Activated naive CD8-positive, alpha-beta T cell (primary cell): ENCODE results near the gene KCNT1.

ENCODE experiments used
- H3K27ac Mint-ChIP-seq: one replicate; pipeline ENCODE4 v1.8.0; 2021; ENCODE audit warnings: mixed read lengths
- H3K27me3 Mint-ChIP-seq: one replicate; pipeline ENCODE4 v1.8.0; 2021; ENCODE audit warnings: mixed read lengths
- H3K36me3 Mint-ChIP-seq: one replicate; pipeline ENCODE4 v1.8.0; 2021; ENCODE audit warnings: mixed read lengths
- H3K4me1 Mint-ChIP-seq: one replicate; pipeline ENCODE4 v1.8.0; 2021; ENCODE audit warnings: low read depth, mixed read lengths
- H3K4me3 Mint-ChIP-seq: one replicate; pipeline ENCODE4 v1.8.0; 2021; ENCODE audit warnings: mild to moderate bottlenecking, mixed read lengths
- H3K9me3 Mint-ChIP-seq: one replicate; pipeline ENCODE4 v1.8.0; 2021; ENCODE audit warnings: low read depth, mixed read lengths

KCNT1 gene

DNA sequence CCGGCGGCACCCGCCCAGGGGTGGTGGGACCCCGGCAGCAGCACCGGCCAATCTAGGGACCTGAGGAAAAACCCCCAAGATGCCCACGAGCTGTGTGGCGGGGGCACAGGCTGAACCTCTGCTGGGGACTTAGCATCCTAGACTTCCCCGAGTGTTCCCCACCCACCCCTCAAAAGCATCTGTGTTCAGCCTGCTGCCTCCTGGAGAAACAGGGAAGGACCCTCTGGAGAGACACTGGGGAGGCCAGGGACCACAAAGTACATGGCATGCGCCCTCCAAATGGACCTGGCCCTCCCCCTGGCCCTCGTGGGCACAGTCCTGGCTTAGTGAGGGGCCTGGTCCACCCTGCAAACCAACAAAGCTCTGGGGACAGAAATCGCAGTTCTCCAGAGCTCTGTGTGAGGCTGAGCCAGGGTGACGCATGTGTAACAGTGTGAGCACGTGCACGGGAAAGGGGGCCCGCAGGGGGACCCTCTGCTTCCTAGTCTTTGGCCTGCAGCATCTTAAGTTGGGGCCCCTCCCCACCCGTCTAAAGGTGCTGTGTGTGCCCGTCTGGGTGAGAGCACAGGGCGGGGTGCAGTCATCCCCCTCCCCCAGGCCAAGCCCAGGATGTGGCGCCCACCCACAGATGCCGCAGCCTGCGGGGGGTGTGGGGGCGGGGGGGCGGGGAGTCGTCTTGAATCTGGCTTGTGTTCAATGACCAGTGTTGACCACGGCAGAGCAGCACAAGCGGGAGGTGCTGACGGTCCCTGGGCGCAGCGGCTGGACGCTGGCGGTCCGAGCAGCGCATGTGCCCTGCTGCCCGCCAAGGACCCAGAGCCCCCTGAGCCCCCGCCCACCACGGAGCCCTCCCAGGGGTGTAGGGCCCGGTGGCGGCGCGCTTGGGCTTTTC lies 672 bp upstream of the KCNT1 start:
- Mint-ChIP-seq H3K4me1 (no peaks in the 10 kb centered on the region), H3K27me3 (no peaks in the 10 kb centered on the region), H3K27ac (no peak overlapping the region), H3K4me3 (no peak overlapping the region), H3K36me3 (no peaks in the 10 kb centered on the region), H3K9me3 (no peaks in the 10 kb centered on the region)

DNA sequence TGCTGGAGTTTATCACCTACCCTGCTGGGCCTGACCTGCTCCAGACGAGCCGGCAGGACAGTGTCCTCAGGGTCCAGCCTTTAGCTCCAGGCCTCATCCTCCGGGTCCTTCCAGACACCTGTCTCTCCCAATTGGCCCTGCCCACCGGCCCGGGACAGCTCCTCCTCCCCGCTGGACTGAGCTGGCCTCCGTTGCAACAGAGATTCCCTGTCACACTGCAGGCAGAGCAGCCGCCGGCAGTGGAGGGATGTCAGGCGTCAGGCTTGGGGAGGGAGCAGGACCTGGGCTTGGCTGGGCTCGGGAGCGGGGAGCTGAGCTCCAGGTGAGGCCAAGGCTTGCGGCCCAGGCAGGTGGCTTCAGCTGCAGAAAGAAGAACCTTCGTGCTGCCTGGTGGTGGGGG lies 1.7 kb downstream of the KCNT1 start:
- H3K27ac Mint-ChIP-seq = no peak overlapping the region
- H3K9me3 Mint-ChIP-seq = no peaks in the 10 kb centered on the region
- H3K27me3 Mint-ChIP-seq = no peaks in the 10 kb centered on the region
- no peak overlapping the region for H3K4me3 Mint-ChIP-seq
- no peaks in the 10 kb centered on the region for H3K36me3 Mint-ChIP-seq
- no peaks in the 10 kb centered on the region for H3K4me1 Mint-ChIP-seq

DNA sequence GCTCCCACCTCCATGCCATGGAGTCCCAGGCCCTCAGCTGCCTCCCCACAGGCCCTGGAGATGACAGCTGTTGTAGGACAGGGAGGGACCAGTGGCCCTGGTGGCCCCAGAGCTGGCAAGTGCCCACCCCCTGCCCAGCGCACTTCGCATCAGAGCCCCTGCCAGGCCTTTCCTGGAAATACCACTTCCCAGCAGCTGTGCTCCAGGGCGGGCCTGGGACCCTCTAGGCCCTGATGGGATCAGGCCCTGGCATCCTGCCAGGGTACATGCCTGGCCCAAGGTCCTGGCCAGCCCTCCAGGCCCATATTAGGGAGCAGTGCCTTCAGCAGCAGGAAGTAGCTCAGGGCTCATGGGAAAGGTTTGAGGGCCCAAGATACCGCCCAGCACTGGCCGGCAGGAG lies 2.5 kb downstream of the KCNT1 start:
- Mint-ChIP-seq H3K27ac (no peak overlapping the region), H3K27me3 (no peaks in the 10 kb centered on the region), H3K36me3 (no peaks in the 10 kb centered on the region), H3K4me1 (no peaks in the 10 kb centered on the region), H3K9me3 (no peaks in the 10 kb centered on the region), H3K4me3 (no peak overlapping the region)

DNA sequence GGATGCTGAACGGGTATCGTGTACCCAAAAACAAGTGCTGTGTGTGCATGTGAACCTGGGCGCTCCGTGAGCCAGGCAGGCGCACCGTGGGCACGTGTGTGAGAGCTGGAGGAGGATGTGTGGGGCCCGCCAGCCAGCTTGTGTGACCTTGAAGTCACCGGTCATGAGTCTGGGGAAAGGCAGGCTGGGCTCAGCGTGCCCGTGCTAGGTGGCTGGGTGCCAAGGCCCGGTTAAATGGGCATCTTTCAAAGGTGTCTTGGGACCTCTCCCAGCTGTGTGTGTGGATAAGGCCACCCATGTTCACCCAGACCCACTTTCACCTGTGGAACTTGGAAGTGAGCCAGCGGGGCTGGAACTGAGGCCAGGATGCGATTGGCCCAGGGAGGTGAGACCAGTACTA lies 3.4 kb downstream of the KCNT1 start:
- Mint-ChIP-seq H3K27me3 (no peaks in the 10 kb centered on the region), H3K4me3 (no peak overlapping the region), H3K36me3 (no peaks in the 10 kb centered on the region), H3K9me3 (no peaks in the 10 kb centered on the region), H3K4me1 (no peaks in the 10 kb centered on the region), H3K27ac (no peak overlapping the region)

DNA sequence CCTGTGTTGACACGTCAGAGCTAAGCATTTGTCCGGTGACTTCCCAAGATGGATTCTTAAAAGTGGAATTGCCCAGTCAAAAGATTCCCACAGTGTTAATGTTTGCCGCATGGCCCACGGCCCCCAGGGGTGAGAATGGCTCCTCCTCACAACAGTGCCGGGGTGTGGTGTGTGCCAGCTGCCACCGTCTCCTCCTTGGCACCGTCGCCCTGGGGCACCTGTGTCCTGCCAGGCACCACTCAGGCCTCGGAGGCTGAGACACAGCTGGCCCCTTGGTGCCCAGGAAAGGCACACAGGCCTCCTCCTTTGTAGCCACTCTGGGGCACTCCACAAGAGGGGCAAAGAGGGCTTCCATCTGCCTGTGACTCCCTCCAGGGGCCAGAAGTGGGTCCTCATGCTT lies 4.3 kb downstream of the KCNT1 start:
- H3K36me3 Mint-ChIP-seq = no peaks in the 10 kb centered on the region
- H3K9me3 Mint-ChIP-seq = no peaks in the 10 kb centered on the region
- H3K27me3 Mint-ChIP-seq = no peaks in the 10 kb centered on the region
- H3K27ac Mint-ChIP-seq = no peak overlapping the region
- no peak overlapping the region for H3K4me3 Mint-ChIP-seq
- no peaks in the 10 kb centered on the region for H3K4me1 Mint-ChIP-seq

DNA sequence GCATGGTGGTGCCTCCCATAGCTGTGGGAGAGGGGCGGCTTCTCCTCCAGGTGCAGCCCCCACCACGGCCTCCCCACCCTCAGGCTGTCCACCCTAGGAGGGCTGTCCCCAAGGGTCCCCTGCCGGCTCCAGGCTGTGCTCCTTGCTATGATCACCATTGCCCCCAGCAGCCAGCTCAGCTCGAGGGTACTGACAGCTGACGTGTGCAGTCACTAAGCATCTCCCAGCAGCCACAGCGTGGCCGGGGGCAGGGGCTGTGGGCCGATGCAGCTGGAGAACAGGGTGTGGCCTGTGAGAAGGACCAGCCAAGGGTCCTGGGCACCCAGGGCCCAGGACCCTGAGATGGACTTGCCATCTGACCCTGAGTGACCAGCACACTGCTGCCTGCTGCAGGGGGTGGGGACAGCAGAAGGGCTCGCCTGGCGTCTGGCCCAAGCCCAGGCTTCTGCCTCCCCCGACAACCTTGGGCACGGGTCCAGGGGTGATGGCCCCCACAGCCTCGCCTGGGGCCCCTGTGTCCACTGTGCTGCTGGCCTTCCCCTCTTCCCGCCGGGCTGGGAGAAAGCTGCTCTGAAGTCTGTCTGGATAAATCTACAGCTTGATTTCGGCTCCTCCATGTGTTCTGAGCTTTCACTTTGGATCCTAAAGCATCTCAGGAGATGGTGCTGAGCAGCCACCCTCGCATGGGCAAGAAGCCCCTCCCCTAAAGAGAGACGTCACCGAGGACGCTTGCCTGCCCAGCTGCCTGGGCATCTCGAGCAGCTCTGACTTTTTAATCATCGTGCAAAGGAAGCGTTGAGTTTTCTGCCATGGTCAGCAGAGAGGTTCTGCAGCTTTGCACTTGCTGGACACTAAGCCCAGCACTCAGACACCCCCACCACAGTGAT lies 5.5 kb downstream of the KCNT1 start:
- Mint-ChIP-seq H3K9me3 (no peaks in the 10 kb centered on the region), H3K27ac (no peak overlapping the region), H3K4me3 (no peak overlapping the region), H3K36me3 (no peaks in the 10 kb centered on the region), H3K27me3 (peaks cover 2% of the 10 kb centered on the region), H3K4me1 (no peaks in the 10 kb centered on the region)

DNA sequence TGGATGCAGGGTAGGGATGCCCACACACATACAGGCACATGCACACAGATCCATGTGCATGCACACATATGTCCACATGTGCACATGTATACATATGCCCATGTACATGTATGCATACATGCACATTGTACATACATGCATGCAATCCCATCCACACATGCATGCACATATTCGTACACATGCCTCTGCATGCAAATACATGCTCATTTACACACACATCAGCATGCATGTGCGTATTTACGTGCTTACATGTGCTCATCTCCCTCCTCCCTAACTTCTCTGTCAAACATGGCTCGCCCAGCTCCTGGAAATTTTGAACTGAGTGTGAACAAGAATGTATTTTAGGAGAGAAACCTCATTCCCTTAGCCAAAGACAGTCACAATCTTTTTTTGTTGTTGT lies 6.2 kb downstream of the KCNT1 start:
- Mint-ChIP-seq H3K36me3 (no peaks in the 10 kb centered on the region), H3K27me3 (peaks cover 2% of the 10 kb centered on the region), H3K27ac (no peak overlapping the region), H3K9me3 (no peaks in the 10 kb centered on the region), H3K4me3 (no peak overlapping the region), H3K4me1 (no peaks in the 10 kb centered on the region)

DNA sequence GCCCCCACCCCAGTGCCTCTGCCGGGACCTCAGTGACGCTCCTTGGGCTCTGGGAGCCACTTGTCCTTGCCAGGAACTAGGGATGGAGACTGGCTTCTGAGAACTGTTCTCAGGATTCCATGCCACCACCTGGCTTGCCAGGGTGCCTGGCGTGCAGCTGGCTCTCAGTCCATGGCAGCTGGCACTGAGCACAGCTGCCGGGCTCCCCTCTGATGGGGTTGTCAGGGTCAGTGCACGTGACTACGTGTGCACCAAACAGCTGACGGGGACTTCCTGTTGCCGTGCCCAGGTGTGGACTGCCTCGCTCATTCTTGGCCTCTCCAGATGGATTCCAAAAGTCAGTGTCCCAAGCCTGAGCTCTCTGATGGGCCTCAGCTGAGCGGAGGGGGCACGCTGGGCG lies 9.4 kb downstream of the KCNT1 start:
- no peak overlapping the region for H3K27ac Mint-ChIP-seq
- no peaks in the 10 kb centered on the region for H3K36me3 Mint-ChIP-seq
- H3K4me3 Mint-ChIP-seq = no peak overlapping the region
- H3K27me3 Mint-ChIP-seq = peaks cover 10% of the 10 kb centered on the region
- peaks cover 3% of the 10 kb centered on the region for H3K4me1 Mint-ChIP-seq
- no peaks in the 10 kb centered on the region for H3K9me3 Mint-ChIP-seq

DNA sequence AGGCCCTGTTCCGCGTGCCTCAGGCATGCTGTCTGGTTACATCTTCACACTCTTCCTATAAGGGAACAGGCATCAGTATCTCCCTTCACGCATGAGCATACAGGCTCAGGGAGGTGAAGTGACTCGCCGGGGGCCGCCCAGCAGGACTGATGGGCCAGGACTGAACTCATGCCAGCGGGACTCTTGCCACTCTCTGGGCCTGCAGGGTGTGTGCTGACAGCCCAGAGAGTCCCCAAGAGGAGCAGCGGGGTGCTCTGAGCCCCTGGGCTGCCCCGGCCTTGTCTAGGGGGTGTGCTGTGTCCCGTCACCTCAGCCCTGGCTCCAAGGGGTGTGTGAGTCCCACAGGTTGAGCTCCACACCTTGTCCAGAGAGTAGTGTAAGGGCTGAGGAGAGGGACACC lies 9.9 kb downstream of the KCNT1 start:
- Mint-ChIP-seq H3K27ac (no peak overlapping the region), H3K9me3 (no peaks in the 10 kb centered on the region), H3K27me3 (peaks cover 14% of the 10 kb centered on the region), H3K4me3 (no peak overlapping the region), H3K4me1 (peaks cover 3% of the 10 kb centered on the region), H3K36me3 (no peaks in the 10 kb centered on the region)

DNA sequence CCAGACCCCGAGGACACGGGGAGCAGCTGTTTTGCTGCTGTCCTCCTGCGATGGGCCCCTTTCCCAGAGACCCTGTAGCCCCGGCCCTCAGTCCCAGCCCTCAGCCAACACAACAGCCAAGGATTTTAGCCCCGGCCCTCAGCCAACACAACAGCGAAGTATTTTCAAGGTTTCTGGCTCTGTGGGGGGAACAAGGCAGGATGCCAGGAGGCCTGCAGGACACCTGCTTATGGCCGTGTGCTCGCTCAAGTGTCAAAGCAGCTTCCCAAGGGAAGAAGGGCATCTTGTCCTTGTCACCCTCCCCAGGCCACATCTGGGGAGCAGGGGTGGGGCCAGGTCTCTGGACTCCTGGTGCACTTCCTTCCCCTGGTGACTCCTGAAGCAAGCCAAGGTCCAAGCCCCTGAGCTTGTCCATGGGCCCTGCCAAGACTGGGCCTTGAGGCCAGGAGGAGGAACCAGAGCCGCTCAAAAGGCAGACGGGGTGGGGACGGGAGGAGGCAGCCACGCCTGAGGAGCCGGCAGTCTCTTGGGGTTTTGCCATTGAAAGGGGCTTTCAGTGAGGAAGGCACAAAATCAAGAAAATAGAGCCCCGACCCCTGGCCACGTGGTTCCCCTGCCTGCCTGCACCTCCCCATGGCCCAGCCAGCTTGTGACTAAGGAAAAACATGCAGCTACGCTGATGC lies 10.8 kb downstream of the KCNT1 start:
- H3K9me3 Mint-ChIP-seq = no peaks in the 10 kb centered on the region
- no peak overlapping the region for H3K27ac Mint-ChIP-seq
- no peak overlapping the region for H3K4me3 Mint-ChIP-seq
- peaks cover 17% of the 10 kb centered on the region for H3K27me3 Mint-ChIP-seq
- no peaks in the 10 kb centered on the region for H3K36me3 Mint-ChIP-seq
- H3K4me1 Mint-ChIP-seq = peaks cover 3% of the 10 kb centered on the region

DNA sequence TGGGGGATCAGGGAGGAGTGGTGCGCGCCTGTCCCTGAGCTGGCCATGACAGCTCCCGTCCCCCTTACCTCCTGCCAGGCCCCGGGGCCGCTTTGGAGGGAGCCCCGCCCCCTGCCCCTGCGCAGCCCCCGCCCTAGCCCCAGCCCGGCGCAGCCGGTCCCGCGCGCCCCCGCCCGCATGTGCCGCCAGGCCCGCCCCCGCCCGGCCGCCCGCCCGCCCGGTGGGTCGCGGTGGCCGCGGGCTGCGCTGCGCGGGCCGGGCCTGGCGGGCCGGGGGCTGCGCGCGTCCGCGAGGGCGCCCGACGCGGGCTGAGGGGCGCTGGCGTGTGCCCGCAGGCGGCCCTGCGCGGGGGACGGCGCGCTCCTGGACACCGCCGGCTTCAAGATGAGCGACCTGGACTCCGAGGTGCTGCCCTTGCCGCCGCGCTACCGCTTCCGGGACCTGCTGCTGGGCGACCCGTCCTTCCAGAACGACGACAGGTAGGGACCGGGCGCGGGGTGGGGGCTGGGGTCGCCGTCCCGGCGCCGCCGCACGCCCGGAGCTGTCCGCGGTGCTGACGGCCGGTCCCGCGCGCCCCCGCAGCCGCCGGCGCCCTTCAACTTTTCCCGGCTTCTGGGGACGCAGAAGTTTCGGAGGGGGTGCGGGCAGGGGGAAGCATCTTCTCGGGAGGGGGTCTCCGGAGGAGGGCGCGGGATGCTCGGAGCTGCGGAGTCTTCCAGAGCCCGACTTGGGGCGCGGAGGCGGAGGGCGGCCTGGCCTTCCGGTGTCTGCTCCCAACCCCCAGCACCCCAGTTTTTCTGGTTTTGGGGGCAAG lies 12.5 kb downstream of the KCNT1 start:
- Mint-ChIP-seq H3K4me1 (peaks cover 3% of the 10 kb centered on the region), H3K27ac (no peak overlapping the region), H3K27me3 (peaks cover 19% of the 10 kb centered on the region), H3K9me3 (no peaks in the 10 kb centered on the region), H3K36me3 (no peaks in the 10 kb centered on the region), H3K4me3 (no peak overlapping the region)

DNA sequence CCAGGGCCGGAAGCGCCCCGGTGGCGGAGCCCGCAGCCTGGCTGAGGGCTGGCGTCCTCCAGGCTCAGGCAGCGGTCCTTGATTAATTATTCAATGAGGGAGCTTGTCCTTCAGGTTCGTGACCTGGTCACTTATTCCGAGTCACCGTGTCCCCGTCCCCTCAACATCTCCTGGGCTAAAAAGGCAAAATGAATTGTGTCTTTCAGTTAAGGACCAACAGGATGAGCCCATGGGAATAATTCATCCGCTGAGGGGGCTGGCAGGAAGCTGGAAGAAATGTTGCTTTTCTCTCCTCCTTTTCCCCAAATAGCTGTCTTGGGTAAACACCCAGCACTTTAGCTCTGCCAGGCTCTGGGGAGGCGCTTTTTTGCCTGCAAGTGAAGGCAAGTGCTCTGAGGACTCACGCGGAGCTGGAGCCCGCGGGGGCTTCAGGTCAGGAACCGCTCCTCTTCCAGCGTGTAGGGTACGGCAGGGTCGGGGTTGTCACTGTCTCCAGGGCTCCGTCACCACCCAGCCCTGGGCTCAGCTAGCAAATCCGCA lies 13.1 kb downstream of the KCNT1 start:
- Mint-ChIP-seq H3K36me3 (no peaks in the 10 kb centered on the region), H3K4me3 (no peak overlapping the region), H3K9me3 (no peaks in the 10 kb centered on the region), H3K27ac (no peak overlapping the region), H3K4me1 (peaks cover 3% of the 10 kb centered on the region), H3K27me3 (peaks cover 19% of the 10 kb centered on the region)

DNA sequence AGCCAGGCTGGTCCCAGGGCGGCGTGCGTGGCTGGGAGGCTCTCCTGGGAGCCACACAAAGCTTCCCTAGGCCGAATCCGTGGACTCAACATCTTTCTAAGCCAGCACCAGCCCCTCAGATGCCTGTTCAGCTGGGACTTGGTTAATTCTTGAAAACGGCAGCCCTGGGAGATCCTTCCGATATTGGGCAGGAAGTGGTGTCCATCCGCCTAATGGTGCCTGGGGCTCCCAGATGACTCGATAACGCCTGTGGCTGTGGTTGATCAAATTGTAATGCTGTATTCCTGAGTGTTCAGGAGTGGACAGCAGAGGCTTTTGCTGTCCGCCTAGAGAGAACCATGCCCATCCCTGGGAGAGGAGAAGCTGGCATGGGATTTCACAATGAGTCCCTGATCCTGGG lies 14.1 kb downstream of the KCNT1 start:
- Mint-ChIP-seq H3K36me3 (no peaks in the 10 kb centered on the region), H3K27ac (no peak overlapping the region), H3K27me3 (peaks cover 19% of the 10 kb centered on the region), H3K9me3 (no peaks in the 10 kb centered on the region), H3K4me1 (peaks cover 3% of the 10 kb centered on the region), H3K4me3 (no peak overlapping the region)

DNA sequence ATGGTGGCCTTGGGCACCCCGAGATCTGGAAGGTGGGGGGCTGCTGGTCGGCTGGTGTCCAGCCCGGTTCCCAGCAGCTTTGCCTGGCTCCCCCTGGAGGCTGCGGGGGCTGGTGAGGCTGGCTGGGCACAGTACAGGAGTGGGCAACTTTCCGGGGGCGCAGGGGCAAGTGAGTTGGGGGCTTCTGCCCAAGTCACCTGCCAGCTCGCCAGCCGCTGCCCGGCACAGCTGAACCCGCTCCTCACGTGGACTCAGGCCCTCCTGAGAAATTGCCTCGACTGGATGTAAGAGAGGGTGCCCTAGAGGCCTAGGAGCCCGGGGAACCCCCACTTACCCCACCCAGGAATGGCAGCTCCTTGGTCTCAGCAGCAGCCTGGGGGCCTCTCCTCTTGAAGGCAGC lies 15.4 kb downstream of the KCNT1 start:
- H3K4me1 Mint-ChIP-seq = peaks cover 3% of the 10 kb centered on the region
- H3K9me3 Mint-ChIP-seq = no peaks in the 10 kb centered on the region
- H3K36me3 Mint-ChIP-seq = no peaks in the 10 kb centered on the region
- no peak overlapping the region for H3K4me3 Mint-ChIP-seq
- no peak overlapping the region for H3K27ac Mint-ChIP-seq
- H3K27me3 Mint-ChIP-seq = peaks cover 17% of the 10 kb centered on the region
